GM21619 (cell line): ENCODE measurements around the gene ERRFI1.
"Not testable (repeated sequence)": the region's sequence is repeated elsewhere in the genome, so short reads cannot be mapped to it uniquely, and the experiment has no call there.

ENCODE experiments used
- ATAC-seq: cut with Tn5 transposase; IDR thresholded peaks from one replicate; pipeline ENCODE4 v1.9.1; 2021; ENCODE audit not compliant: unreplicated experiment

ERRFI1 gene

GRCh38 chr1:7975212-7975865, 50.8 kb downstream of the ERRFI1 start:
- ATAC-seq: no peak

DNA sequence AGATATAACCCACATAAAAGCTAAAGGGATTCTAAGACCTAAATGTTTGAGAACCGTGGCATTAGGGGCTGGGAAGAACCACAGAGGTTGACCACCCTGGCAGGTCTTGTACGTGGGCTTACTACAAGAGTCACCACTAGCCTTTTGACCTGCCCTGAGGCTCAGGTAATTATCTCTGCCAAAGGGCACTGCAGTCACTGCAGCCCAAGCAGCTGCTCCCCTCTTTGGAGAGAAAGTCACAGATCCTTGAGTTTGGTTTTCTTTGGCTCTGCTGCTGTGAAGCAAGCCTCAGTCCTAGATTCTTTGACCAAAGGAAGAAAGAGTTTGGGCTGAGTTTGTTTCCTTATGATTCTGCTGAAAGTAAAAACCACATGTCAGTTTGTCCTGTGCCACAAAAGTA, 53.0 kb downstream of the ERRFI1 start:
- no peak for ATAC-seq

DNA sequence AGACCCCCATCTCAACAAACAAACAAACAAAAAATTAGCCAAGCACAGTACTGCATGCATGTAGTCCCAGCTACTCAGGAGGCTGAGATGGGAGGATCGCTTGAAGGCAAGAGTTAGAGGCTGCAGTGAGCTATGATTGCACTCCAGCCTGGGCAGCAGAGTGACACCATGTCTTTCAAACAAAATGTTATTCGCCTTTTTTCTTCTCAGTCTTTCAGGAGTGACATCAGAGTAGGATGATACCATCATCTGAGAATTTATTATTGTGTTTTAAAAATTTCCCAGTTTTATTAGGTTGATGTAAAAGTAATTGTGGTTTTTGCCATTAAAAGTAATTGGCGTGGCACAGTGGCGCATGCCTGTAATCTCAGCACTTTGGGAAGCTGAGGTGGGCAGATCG, 53.8 kb downstream of the ERRFI1 start:
- no peak for ATAC-seq

GRCh38 chr1:7971024-7971423, 55.1 kb downstream of the ERRFI1 start:
- ATAC-seq: no peak

DNA sequence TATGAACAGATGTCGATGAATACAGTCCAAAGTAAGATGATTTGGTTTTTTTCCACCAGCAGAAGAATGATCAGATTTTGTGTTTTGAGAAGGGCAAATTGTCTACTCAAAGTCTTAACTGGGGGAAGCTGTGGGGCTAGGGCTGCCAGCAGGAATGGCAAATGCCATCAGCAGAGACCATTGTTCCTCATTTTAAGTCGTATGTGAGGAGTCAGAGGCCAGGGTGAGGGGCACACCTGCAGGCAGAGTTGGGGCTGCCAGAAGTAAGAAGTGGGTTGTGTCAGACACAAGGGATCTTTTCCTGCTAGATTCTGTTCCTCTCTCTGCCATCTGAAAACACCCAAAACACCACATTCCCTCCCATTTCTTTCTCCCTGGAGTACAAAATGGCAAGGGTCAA, 55.9 kb downstream of the ERRFI1 start:
- ATAC-seq: no peak

- no peak for ATAC-seq
Measured at GRCh38 chr1:7967651-7968050, 58.5 kb downstream of the ERRFI1 start.

- no peak for ATAC-seq
Measured at GRCh38 chr1:7967196-7967595, 58.9 kb downstream of the ERRFI1 start.

GRCh38 chr1:7964476-7964875, 61.6 kb downstream of the ERRFI1 start:
- ATAC-seq: no peak

DNA sequence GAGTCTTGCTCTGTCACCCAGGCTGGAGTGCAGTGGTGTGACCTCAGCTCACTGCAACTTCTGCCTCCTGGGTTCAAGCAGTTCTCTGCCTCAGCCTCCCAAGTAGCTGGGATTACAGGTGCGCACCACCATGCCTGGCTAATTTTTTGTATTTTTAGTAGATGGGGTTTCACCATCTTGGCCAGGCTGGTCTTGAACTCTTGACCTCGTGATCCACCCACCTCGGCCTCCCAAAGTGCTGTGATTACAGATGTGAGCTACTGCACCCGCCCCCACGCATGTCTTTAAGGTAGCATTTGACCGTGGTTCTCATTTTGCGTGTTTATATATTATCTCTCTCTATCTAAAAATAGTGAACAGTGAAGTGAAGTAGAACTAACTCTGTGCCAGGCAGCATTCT, 62.3 kb downstream of the ERRFI1 start:
- not testable (repeated sequence) for ATAC-seq

GRCh38 chr1:7963378-7963730, 62.8 kb downstream of the ERRFI1 start:
- ATAC-seq: not testable (repeated sequence)

GRCh38 chr1:7962636-7963377, 63.3 kb downstream of the ERRFI1 start:
- no peak for ATAC-seq

GRCh38 chr1:7962014-7962335, 64.1 kb downstream of the ERRFI1 start:
- peak; percentile 2 for ATAC-seq
